GM18909 (cell line): ENCODE data around the gene EXOC3L1.

Experiments used
- ATAC-seq: cut with Tn5 transposase; IDR thresholded peaks from one replicate; pipeline ENCODE4 v1.9.1; 2021; ENCODE audit warnings: mild to moderate bottlenecking; ENCODE audit not compliant: unreplicated experiment, poor library complexity

The EXOC3L1 gene

DNA sequence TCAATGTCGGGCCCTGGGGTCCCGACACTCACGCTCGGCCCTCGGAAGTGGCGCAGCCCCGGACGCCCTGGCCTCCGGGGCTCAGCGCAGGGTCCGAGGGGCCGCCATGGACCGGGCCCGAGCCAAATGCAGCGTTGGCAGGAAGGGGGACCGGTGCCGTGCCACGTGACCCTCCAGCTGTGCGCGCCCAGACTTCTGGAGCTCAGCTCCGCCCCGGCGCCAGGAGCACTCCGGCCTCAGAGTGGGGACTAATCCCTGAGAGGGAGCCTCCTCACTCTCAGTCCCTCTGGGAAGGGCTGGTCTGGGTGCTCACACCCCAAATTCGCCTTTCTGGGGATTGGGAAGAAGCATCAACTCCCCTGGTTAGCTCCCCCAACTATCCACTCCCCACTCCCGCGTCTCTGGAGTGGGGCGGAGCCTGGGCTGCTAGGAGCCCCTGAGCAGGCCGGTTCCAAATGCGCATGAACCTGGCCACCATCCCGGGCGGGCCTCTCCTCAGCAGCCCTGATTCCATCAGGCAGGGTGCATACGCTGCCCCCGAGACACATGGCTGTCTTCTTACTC lies 39.0 kb downstream of the EXOC3L1 start, which contains the start of gene B3GNT9:
Gene B3GNT9, minus strand, starts transcription at position 166 of the 564 bp plus-strand sequence. CDS start 513 bp downstream, outside the sequence.
- ATAC-seq, result peak; percentile 43

DNA sequence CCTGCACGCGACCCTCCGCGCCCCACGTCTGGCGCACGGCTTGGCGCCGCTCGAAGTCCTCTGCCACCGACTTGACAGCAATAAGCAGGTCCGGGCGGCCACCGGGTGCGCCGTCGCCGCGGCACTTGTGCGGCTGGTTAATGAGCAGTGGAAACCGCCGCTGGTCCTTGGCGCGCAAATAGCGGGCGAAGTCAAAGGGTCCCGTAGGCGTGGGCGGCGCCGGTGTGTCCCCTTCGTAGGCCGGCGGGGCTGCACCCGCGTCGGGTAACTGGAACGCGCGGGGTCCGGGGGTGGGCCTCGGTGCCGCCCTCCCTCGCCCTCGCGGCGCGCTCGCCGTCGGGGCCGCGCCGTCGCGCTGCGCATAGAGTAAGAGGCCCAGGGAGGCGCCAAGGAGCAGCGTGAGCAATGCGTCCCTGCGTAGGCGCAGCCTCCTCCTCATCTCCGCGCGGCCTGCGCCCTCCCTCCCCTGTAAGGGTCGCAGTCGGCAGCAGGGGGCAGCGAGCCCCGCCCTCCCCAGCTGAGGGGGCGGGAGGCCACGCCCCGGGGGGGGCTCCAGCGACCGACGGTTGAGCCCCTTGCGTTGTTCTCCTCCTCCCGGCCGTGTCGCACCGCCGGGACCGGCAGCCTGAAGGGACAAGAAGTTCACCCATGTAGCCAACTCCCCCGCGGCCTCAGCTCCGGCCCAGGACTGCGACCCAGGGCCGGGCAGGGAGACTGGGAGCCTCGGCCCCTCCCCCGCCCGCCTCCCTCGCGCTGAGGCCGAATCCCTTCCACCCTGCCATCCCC lies 39.7 kb downstream of the EXOC3L1 start:
- peak; percentile 35 for ATAC-seq

DNA sequence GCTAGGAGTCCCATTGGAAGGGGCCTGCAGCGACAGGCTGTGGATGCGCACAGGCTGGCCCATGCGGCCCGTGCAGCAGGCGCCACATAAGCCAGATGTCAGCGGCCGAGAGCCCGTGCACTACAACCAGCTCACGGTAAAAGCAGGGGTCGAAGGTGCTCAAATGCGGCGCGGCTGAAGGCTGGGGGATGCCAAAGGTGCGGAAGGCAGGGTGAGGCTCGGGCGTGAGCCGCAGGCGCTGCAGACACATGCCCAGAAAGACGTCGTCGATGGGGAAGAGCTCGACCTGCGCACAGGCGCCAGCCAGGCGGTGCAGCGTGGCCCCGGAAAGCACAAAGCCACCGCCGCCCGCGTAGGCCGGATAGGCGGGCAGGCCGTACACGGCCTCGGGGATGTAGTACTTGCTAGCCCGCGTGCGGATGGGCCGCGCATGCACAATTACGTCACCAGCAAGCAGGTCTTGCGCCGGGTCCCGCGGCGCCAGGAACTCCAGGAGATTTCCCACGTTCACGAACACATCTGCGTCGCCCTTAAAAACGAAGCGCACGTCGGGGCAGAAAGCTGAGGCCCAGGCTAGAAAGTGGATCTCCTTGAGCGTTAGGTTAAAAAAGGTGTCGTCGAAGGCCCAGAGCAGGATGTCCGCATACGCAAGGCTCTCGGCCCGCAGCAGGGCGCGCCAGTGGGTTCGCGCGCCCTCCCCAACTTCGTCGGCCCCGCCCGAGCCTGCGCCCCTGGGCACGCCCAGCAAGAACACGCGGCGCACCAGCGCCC lies 40.5 kb downstream of the EXOC3L1 start:
- ATAC-seq, result no peak

DNA sequence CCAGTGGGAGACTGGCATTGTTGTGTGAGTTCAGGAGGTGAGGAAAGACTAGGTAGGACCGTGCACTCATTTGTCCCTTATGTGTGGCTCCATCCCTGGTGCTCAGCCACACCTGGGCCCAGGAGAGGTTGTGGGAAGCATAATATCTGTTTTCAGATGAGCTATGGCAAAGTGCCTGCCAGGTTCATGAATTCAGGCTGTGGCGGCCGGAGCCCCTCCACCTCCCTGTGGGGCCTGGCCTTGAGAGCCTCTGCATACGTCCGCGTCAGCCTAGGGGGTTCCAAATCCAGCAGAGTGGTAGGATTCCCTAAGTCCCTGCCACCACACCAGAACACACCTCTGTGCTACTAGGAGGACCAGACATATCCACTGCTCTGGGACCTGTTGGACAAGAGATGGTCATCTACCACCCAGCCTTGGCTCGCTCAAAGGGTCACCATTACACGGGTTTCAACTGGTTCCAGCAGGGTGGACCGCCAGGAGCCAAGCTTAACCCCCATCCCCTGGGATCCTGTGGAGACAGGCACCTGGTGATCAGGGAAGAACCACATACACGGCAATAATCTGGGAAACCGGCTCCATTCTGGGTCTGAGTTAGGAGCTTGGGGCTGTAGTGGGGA lies 41.2 kb downstream of the EXOC3L1 start:
- no peak for ATAC-seq

DNA sequence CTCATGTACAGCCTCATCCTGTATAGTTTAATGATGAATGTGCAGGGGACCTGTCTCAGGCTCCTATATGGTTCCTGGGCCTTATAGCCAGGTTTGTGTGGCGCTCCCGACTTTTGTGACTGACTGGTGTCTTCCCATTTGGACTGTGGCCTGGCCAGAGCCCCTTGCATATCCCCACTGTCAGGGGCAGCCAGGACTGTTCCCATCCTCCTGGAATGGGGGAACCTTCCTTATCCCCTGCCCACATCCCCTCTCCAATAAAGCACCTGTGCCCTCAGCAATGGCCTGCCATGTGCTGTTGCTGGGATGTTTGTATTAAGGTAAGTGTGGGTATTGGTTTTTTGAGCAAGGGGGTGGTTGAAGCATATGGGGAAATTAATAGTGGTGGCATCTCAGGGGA lies 41.7 kb downstream of the EXOC3L1 start:
- no peak for ATAC-seq

DNA sequence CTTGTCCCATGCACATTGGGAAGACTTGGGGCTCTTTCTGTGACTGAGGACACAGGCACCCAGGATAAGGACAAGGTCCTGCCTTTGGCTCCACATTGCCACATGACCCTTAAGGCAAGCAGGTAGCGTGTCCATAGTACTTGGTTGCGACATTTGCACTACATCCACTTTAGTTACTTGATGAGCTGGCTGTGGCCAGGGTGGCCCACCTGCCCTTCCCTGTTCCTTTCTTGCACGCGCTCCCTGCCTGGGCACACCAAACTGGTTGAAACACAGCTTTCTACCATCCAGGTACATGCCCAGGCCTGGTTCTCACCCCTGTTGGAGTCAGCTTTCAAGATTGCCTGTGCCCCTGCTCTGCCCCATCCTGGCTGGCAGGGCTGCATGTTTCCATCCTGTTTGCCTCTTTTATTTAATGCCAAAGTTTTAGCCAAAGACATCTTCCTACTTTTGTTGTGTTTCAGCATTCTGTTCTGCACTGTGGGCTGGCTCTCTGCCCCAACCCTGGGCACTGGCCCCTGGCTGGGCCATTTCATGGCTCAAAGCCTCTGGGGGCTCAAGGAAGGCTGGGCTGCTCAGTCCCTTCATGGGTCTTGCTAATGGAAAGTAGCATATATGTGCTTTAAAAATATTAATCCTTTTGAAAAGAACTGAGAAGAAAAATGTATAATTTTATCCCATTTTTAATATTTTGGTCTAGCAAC lies 42.3 kb downstream of the EXOC3L1 start:
- ATAC-seq, result no peak

DNA sequence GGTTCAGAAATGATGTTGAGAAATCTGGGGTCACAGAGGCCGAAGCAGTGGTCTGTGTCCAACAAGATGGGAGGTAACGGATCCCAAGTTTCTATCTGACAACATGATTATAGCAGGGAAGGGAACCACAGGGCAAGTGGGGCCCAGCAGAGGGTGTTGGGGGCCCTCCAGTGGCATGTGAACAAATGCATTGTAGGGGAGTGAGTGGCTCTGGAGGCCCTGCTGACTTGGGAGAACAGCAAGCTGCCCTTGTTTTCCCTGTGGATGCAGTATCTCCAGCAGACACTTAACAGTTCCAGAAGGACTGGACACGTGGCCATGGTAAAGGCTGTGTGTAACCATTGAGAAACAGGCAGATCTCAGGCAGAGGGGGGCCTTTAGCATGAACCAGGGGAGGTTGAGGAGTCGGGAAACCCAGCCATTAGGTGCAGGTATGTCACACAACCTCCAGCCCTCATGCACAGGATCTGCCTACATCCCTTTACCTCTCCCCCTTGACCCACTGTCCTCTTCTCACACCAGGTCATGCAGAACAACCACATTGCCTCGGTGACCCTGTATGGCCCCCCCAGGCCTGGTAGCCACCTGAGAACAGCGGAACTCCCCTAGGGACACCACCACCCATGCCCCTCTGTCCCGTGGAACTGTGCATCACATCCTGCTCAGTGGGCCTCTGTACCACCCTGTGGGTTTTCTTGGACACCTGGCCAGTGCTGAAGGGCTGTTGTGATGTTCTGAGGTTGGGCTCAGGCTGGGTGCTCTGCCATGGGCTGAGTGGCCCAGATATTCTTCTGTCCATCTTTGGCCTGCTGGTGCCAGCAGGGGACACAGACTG lies 43.2 kb downstream of the EXOC3L1 start:
- no peak for ATAC-seq

DNA sequence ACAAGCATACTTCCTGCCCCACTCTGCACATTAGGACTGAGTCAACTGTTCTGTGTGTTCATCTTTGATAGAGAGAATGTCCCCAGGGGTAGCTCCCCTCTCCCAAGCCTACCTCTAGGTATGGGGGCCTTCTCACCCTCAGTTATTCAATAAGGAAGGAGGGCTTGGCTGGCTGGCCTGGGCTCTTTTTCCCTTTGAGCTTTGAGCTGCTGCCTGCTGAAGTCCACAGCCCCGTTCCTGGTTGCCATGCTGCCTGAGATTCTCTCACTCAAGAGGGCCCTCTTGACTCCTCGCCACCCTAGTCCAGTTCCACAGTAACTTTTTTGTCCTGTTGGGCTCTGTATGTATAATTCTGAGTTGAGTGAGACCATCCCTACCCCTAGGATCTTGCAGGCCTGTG lies 44.2 kb downstream of the EXOC3L1 start:
- ATAC-seq, result no peak

DNA sequence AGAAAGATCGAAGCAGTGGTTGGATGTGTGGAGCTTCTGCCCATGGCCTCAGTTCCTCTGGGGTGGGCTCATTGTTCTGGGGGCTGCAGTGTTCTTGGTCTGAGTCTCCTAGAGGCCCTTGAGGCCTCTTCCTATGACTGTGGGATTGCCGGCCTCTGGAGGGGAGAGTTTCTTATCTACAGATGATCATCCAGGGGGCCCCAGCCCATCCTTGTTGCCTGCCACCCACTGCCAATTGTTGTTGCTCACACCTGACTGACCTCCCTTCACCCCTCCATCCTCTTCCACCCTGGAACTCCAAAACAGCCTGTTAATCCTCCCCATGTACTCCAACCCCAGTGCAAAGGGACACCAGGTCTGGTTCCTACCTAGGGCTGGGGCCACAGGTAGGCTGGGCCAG lies 45.0 kb downstream of the EXOC3L1 start:
- no peak for ATAC-seq

DNA sequence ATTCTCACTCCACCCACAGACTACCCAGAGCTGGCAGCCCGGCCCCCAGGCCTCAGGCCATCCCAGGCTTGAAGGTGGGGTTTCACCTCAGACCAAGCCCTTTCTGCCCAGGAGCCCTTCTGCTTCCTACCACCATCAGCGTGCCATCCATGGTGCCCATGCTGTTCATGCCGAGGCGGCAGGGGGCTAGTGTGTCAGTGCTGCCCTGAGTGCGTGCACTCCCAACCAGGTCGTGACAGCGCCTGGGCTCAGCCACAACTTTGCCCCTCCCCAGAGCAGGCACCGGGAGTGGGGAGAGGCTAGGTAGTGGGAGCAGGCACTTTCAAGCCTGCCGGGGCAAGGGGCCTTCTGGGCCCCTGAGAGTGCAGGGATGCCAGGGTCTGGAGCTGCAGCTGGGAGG lies 47.6 kb downstream of the EXOC3L1 start:
- ATAC-seq, result no peak

DNA sequence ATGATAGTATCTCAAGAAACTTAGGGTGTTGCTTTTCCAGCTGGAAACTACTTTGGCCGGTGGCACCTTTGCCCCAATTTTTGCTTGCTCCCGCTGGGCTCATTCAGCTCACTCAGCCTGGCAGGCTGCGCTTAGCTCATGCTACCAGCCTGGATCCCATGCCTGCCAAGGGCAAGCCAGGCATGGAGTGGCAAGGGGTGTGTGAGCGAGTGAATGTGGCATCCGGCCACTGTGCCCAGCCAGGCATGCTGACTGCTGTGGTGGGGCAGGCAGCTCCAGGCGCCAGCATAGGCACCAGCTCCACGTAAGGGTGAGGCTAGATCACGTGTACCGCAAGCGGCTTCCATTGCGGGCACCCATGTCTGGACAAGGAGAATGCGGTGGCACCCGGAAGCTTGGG lies 48.5 kb downstream of the EXOC3L1 start:
- ATAC-seq, result no peak

DNA sequence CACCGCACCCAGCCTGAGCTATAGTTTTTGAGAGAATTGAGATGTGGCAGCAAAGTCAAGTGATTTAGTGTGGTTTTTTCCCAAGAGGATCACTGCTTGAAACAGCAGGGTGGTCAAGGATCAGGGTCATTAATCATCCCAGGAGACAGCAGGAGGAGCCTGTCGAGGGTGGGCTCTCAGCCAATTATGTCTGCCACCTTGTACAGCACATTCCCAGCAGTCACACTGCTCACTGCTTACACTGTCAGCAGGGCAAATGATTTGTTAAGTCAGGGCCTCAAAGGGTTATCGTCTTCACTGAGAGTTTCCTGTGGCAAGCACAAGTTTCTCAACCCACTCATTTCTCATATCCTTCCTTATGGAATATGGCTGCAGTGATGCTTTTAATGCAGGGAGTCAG lies 52.3 kb downstream of the EXOC3L1 start:
- no peak for ATAC-seq
